Measurements from ENCODE around the gene FAM118A.

DNA sequence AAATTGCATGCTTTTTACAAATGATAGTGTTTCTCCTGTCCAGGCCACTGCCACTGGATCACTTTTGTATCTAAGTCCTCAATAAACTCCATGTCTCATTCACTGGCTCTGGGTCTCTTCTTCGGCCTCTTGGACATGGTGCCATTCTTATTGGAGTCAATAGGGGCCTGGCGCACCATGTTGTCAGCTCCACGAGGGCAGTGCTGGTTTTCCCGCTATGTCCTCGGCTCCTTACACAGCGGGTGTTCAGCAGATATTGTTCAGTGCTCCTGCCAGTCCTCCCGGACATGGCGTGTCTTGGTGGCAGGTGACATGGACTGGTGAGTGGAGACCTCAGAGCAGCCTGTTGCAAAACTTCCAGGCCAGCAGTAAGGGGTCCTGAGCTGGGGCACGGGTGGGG is 3.6 kb upstream of the FAM118A start:
- TF ChIP-seq, protein P1, sequence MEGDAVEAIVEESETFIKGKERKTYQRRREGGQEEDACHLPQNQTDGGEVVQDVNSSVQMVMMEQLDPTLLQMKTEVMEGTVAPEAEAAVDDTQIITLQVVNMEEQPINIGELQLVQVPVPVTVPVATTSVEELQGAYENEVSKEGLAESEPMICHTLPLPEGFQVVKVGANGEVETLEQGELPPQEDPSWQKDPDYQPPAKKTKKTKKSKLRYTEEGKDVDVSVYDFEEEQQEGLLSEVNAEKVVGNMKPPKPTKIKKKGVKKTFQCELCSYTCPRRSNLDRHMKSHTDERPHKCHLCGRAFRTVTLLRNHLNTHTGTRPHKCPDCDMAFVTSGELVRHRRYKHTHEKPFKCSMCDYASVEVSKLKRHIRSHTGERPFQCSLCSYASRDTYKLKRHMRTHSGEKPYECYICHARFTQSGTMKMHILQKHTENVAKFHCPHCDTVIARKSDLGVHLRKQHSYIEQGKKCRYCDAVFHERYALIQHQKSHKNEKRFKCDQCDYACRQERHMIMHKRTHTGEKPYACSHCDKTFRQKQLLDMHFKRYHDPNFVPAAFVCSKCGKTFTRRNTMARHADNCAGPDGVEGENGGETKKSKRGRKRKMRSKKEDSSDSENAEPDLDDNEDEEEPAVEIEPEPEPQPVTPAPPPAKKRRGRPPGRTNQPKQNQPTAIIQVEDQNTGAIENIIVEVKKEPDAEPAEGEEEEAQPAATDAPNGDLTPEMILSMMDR (IDR thresholded peaks at IDR 0.05): no peak
- TF ChIP-seq ZFX (IDR thresholded peaks at IDR 0.05; ENCODE audit: borderline replicate concordance): no peak
